ENCODE data around the gene DOCK10. TPM values are rescaled to one million over a fixed set of nuclear protein-coding genes. Genes with fewer than 3 reads are reported as not detected.

DOCK10 gene
- total RNA-seq, 4 donors from 2014 or later = 16.7 to 37.2 (median 20.8) TPM

- H3K36me3 ChIP-seq = no peaks in the 10 kb centered on the region
- no peaks in the 10 kb centered on the region for H3K9me3 ChIP-seq
- TF ChIP-seq EP300 (IDR thresholded peaks at IDR 0.05) (no peak), CTCF (IDR thresholded peaks at IDR 0.05) (no peak), POLR2A (IDR thresholded peaks at IDR 0.05) (no peak)
- H3K27ac ChIP-seq = no peak overlapping the region
- no peaks in the 10 kb centered on the region for H3K4me1 ChIP-seq
- 83% methylated on average over 3 of the region's 3 CpGs for WGBS, 2 donors
- H3K27me3 ChIP-seq = no peaks in the 10 kb centered on the region
- no peak for DNase-seq (ENCODE audit: low spot score in 2 of 2)
- no peak overlapping the region for H3K4me3 ChIP-seq
Observed at GRCh38 chr2:225083276-225083675, 41.0 kb upstream of the DOCK10 start.

- Histone ChIP-seq H3K9me3 (no peaks in the 10 kb centered on the region), H3K36me3 (no peaks in the 10 kb centered on the region), H3K4me1 (no peaks in the 10 kb centered on the region), H3K27me3 (no peaks in the 10 kb centered on the region), H3K4me3 (no peak overlapping the region), H3K27ac (no peak overlapping the region)
- no peak for TF ChIP-seq POLR2A (IDR thresholded peaks at IDR 0.05)
- TF ChIP-seq EP300 (IDR thresholded peaks at IDR 0.05) = no peak
- TF ChIP-seq CTCF (IDR thresholded peaks at IDR 0.05) = no peak
- no peak for DNase-seq (ENCODE audit: low spot score in 2 of 2)
Observed at GRCh38 chr2:225076125-225076524, 33.9 kb upstream of the DOCK10 start.

GRCh38 chr2:225074919-225075681 lies 32.8 kb upstream of the DOCK10 start:
- H3K27ac ChIP-seq = no peak overlapping the region
- H3K9me3 ChIP-seq = no peaks in the 10 kb centered on the region
- 83 to 88% methylated on average over 1 of the region's 1 CpG for WGBS, 2 donors
- TF ChIP-seq POLR2A (IDR thresholded peaks at IDR 0.05) (no peak), EP300 (IDR thresholded peaks at IDR 0.05) (no peak), CTCF (IDR thresholded peaks at IDR 0.05) (no peak)
- H3K4me3 ChIP-seq = no peak overlapping the region
- no peaks in the 10 kb centered on the region for H3K36me3 ChIP-seq
- no peaks in the 10 kb centered on the region for H3K27me3 ChIP-seq
- H3K4me1 ChIP-seq = peaks cover 0 to 2% (median 0%) of the 10 kb centered on the region in 4 donors
- DNase-seq (ENCODE audit: low spot score in 2 of 2) = no peak

GRCh38 chr2:225074366-225074765 lies 32.1 kb upstream of the DOCK10 start:
- WGBS, 2 donors = 59 to 83% methylated on average over 5 of the region's 5 CpGs
- no peaks in the 10 kb centered on the region for H3K27me3 ChIP-seq
- no peak for DNase-seq (ENCODE audit: low spot score in 2 of 2)
- H3K9me3 ChIP-seq = no peaks in the 10 kb centered on the region
- H3K27ac ChIP-seq = no peak overlapping the region
- no peaks in the 10 kb centered on the region for H3K36me3 ChIP-seq
- H3K4me3 ChIP-seq = no peak overlapping the region
- H3K4me1 ChIP-seq = peaks cover 0 to 4% (median 0%) of the 10 kb centered on the region in 4 donors
- TF ChIP-seq POLR2A (IDR thresholded peaks at IDR 0.05) = no peak
- no peak for TF ChIP-seq CTCF (IDR thresholded peaks at IDR 0.05)
- TF ChIP-seq EP300 (IDR thresholded peaks at IDR 0.05) = no peak

- Histone ChIP-seq H3K36me3 (no peaks in the 10 kb centered on the region), H3K27me3 (no peaks in the 10 kb centered on the region), H3K27ac (no peak overlapping the region), H3K4me3 (no peak overlapping the region), H3K9me3 (no peaks in the 10 kb centered on the region), H3K4me1 (peaks cover 0 to 4% (median 0%) of the 10 kb centered on the region in 4 donors)
- DNase-seq (ENCODE audit: low spot score in 2 of 2) = no peak
- 73 to 76% methylated on average over 5 of the region's 5 CpGs for WGBS, 2 donors
- TF ChIP-seq CTCF (IDR thresholded peaks at IDR 0.05) = no peak
- no peak for TF ChIP-seq POLR2A (IDR thresholded peaks at IDR 0.05)
- TF ChIP-seq EP300 (IDR thresholded peaks at IDR 0.05) = no peak
Observed at GRCh38 chr2:225073198-225073597, 30.9 kb upstream of the DOCK10 start.
